ENCODE results near the gene TTBK1. TPM values are rescaled to one million over a fixed set of nuclear protein-coding genes. Genes with fewer than 3 reads are reported as not detected.
A peak's percentile ranks its signal among the peaks of the same experiment; 100 is the strongest.

Gene TTBK1
- polyA plus RNA-seq, 2 of the 4 experiments (the other 2 are of a cell fraction) = 0.04 TPM; not detected in 1

GRCh38 chr6:43310624-43311023, 67.3 kb downstream of the TTBK1 start:
- no peak for TF ChIP-seq E2F6 (IDR thresholded peaks at IDR 0.05; ENCODE audit: borderline replicate concordance, low read depth)
- TF ChIP-seq MAFK (IDR thresholded peaks at IDR 0.05; ENCODE audit: partially characterized antibody) = peak; percentile 64
- TF ChIP-seq NFE2L2 (conservative IDR thresholded peaks at IDR 0.05; ENCODE audit: low read length) = 0 out of 2 replicates have a peak, but pooled peaks have one; percentile 11
- Histone ChIP-seq H3K4me3 (no peak overlapping the region), H3K4me2 (no peak overlapping the region), H3K9me3 (no peaks in the 10 kb centered on the region), H3K27ac (no peak overlapping the region), H3K4me1 (peaks cover 12% of the 10 kb centered on the region)
- FAIRE-seq (no peak), ATAC-seq (no peak), DNase-seq (ENCODE audit: low read depth in 1 of 2, low spot score in 1 of 2) (no peak)
- POLR2A ChIA-PET = no interaction called here
- CTCF ChIA-PET = no interaction called here

- 86% methylated on average over 3 of the region's 3 CpGs for WGBS (ENCODE audit: missing lambda C conversion rate)
- Histone ChIP-seq H3K4me2 (no peak overlapping the region), H3K4me1 (peaks cover 12% of the 10 kb centered on the region), H3K9me3 (no peaks in the 10 kb centered on the region), H3K4me3 (no peak overlapping the region), H3K27ac (no peak overlapping the region)
- POLR2A ChIA-PET = interaction anchor here (0.6 kb wide), 1 partner anchor 196 kb away, joined by 3 read pairs; no protein-coding TSS in a partner anchor
- CTCF ChIA-PET = interaction anchor here (1.1 to 1.5 kb wide), 3 partner anchors 9 to 49 kb away, joined by 3 read pairs; no protein-coding TSS in a partner anchor
- TF ChIP-seq GATA3 (IDR thresholded peaks at IDR 0.05; ENCODE audit: borderline replicate concordance) (no peak), PBX3 (IDR thresholded peaks at IDR 0.05) (no peak), PHF8 (IDR thresholded peaks at IDR 0.05; ENCODE audit: borderline replicate concordance, low read depth) (no peak), HDAC2 (IDR thresholded peaks at IDR 0.05) (no peak), ZNF302 (CRISPR knock-in tag; IDR thresholded peaks at IDR 0.05) (no peak)
- DNase-seq (ENCODE audit: low read depth in 1 of 2, low spot score in 1 of 2) = no peak
- no peak for FAIRE-seq
- ATAC-seq = no peak
These were observed 68.4 kb downstream of the TTBK1 start for GRCh38 chr6:43311666-43312065.

- no peaks in the 10 kb centered on the region for H3K9me3 ChIP-seq
- no peak for TF ChIP-seq EHF (CRISPR knock-in tag; IDR thresholded peaks at IDR 0.05)
- TF ChIP-seq HOXB5 (CRISPR knock-in tag; IDR thresholded peaks at IDR 0.05) = no peak
- no peak for TF ChIP-seq RARB (CRISPR knock-in tag; IDR thresholded peaks at IDR 0.05)
- no peak for TF ChIP-seq CHD4 (IDR thresholded peaks at IDR 0.05; ENCODE audit: borderline replicate concordance)
- TF ChIP-seq EHMT2 (IDR thresholded peaks at IDR 0.05; ENCODE audit: low read depth) = no peak
- no peak for TF ChIP-seq SMC3 (IDR thresholded peaks at IDR 0.05)
- TF ChIP-seq MAZ (IDR thresholded peaks at IDR 0.05; ENCODE audit: borderline replicate concordance, low read depth, low read length) = no peak
- TF ChIP-seq REST (IDR thresholded peaks at IDR 0.05) = no peak
- no peak for TF ChIP-seq HEYL (CRISPR knock-in tag; IDR thresholded peaks at IDR 0.05)
- 80% methylated on average over 1 of the region's 1 CpG for WGBS (ENCODE audit: missing lambda C conversion rate)
- ATAC-seq (no peak), DNase-seq (ENCODE audit: low read depth in 1 of 2, low spot score in 1 of 2) (no peak), FAIRE-seq (no peak)
- no peak overlapping the region for H3K4me3 ChIP-seq
- H3K4me1 ChIP-seq = peaks cover 12% of the 10 kb centered on the region
- POLR2A ChIA-PET = no interaction called here
- CTCF ChIA-PET = interaction anchor here (1.0 to 1.7 kb wide), 5 partner anchors 17 to 193 kb away, joined by 3 to 8 read pairs (median 5); no protein-coding TSS in a partner anchor
- H3K27ac ChIP-seq = no peak overlapping the region
- H3K4me2 ChIP-seq = no peak overlapping the region
These were observed 70.5 kb downstream of the TTBK1 start for GRCh38 chr6:43313813-43314212.

Measured in A549 (cell line).